ENCODE data around the gene U2SURP. TPM values are rescaled to one million over a fixed set of nuclear protein-coding genes. Genes with fewer than 3 reads are reported as not detected.

U2SURP gene
- total RNA-seq, 1 donor from 2014 or later, result 106 TPM

GRCh38 chr3:143063018-143063417 lies 61.6 kb downstream of the U2SURP start:
- Histone ChIP-seq H4K20me1 (ENCODE audit: insufficient read depth, low read length) (no peaks in the 10 kb centered on the region), H3K27ac (ENCODE audit: low read depth, low read length) (no peak overlapping the region), H3K4me2 (ENCODE audit: low read length) (no peak overlapping the region), H3K9ac (ENCODE audit: low read length) (no peak overlapping the region), H3K4me1 (ENCODE audit: insufficient read depth, low read length) (no peaks in the 10 kb centered on the region), H3K36me3 (ENCODE audit: insufficient read depth, low read length) (no peaks in the 10 kb centered on the region), H2AFZ (ENCODE audit: low read depth, low read length) (no peak overlapping the region), H3K9me3 (ENCODE audit: insufficient read depth, low read depth, low read length) (no peaks in the 10 kb centered on the region), H3K79me2 (ENCODE audit: insufficient read depth, low read length) (no peaks in the 10 kb centered on the region), H3K4me3 (ENCODE audit: insufficient read depth, low read depth, low read length) (no peak overlapping the region), H3K27me3 (ENCODE audit: insufficient read depth, low read length) (no peaks in the 10 kb centered on the region)
- H3K27me3 Mint-ChIP-seq (ENCODE audit: low read depth, unreplicated experiment), result no peaks in the 10 kb centered on the region
- peaks cover 2% of the 10 kb centered on the region for H3K4me1 Mint-ChIP-seq (ENCODE audit: low read depth, unreplicated experiment)
- H3K27ac Mint-ChIP-seq (ENCODE audit: unreplicated experiment), result no peak overlapping the region
- no peaks in the 10 kb centered on the region for H3K36me3 Mint-ChIP-seq (ENCODE audit: low read depth, unreplicated experiment)
- TF ChIP-seq EZH2 (IDR thresholded peaks at IDR 0.05; ENCODE audit: insufficient read depth, low read length) (no peak), CTCF (IDR thresholded peaks at IDR 0.05; ENCODE audit: insufficient read depth, low read depth, low read length) (no peak)
- H3K9me3 Mint-ChIP-seq (ENCODE audit: unreplicated experiment), result no peaks in the 10 kb centered on the region
- FAIRE-seq (no peak), DNase-seq (ENCODE audit: low read depth) (no peak)
- H3K4me3 Mint-ChIP-seq (ENCODE audit: unreplicated experiment), result no peak overlapping the region

- Mint-ChIP-seq H3K9me3 (ENCODE audit: unreplicated experiment) (no peaks in the 10 kb centered on the region), H3K27ac (ENCODE audit: unreplicated experiment) (no peak overlapping the region), H3K27me3 (ENCODE audit: low read depth, unreplicated experiment) (no peaks in the 10 kb centered on the region), H3K4me3 (ENCODE audit: unreplicated experiment) (no peak overlapping the region), H3K4me1 (ENCODE audit: low read depth, unreplicated experiment) (peaks cover 2% of the 10 kb centered on the region), H3K36me3 (ENCODE audit: low read depth, unreplicated experiment) (no peaks in the 10 kb centered on the region)
- Histone ChIP-seq H3K27me3 (ENCODE audit: insufficient read depth, low read length) (no peaks in the 10 kb centered on the region), H3K79me2 (ENCODE audit: insufficient read depth, low read length) (no peaks in the 10 kb centered on the region), H4K20me1 (ENCODE audit: insufficient read depth, low read length) (no peaks in the 10 kb centered on the region), H3K27ac (ENCODE audit: low read depth, low read length) (no peak overlapping the region), H3K9ac (ENCODE audit: low read length) (no peak overlapping the region), H2AFZ (ENCODE audit: low read depth, low read length) (no peak overlapping the region), H3K9me3 (ENCODE audit: insufficient read depth, low read depth, low read length) (no peaks in the 10 kb centered on the region), H3K4me3 (ENCODE audit: insufficient read depth, low read depth, low read length) (no peak overlapping the region), H3K4me1 (ENCODE audit: insufficient read depth, low read length) (no peaks in the 10 kb centered on the region), H3K36me3 (ENCODE audit: insufficient read depth, low read length) (no peaks in the 10 kb centered on the region), H3K4me2 (ENCODE audit: low read length) (no peak overlapping the region)
- FAIRE-seq (no peak), DNase-seq (ENCODE audit: low read depth) (no peak)
- TF ChIP-seq EZH2 (IDR thresholded peaks at IDR 0.05; ENCODE audit: insufficient read depth, low read length), result no peak
- TF ChIP-seq CTCF (IDR thresholded peaks at IDR 0.05; ENCODE audit: insufficient read depth, low read depth, low read length), result no peak
Measured at GRCh38 chr3:143064777-143065176, 63.4 kb downstream of the U2SURP start.

GRCh38 chr3:143065364-143065763 lies 64.0 kb downstream of the U2SURP start:
- Histone ChIP-seq H3K4me1 (ENCODE audit: insufficient read depth, low read length) (no peaks in the 10 kb centered on the region), H3K79me2 (ENCODE audit: insufficient read depth, low read length) (no peaks in the 10 kb centered on the region), H3K4me2 (ENCODE audit: low read length) (no peak overlapping the region), H3K9ac (ENCODE audit: low read length) (no peak overlapping the region), H2AFZ (ENCODE audit: low read depth, low read length) (no peak overlapping the region), H3K4me3 (ENCODE audit: insufficient read depth, low read depth, low read length) (no peak overlapping the region), H3K27ac (ENCODE audit: low read depth, low read length) (no peak overlapping the region), H3K36me3 (ENCODE audit: insufficient read depth, low read length) (no peaks in the 10 kb centered on the region), H3K27me3 (ENCODE audit: insufficient read depth, low read length) (no peaks in the 10 kb centered on the region), H4K20me1 (ENCODE audit: insufficient read depth, low read length) (no peaks in the 10 kb centered on the region), H3K9me3 (ENCODE audit: insufficient read depth, low read depth, low read length) (no peaks in the 10 kb centered on the region)
- FAIRE-seq (no peak), DNase-seq (ENCODE audit: low read depth) (no peak)
- Mint-ChIP-seq H3K36me3 (ENCODE audit: low read depth, unreplicated experiment) (no peaks in the 10 kb centered on the region), H3K4me3 (ENCODE audit: unreplicated experiment) (no peak overlapping the region), H3K9me3 (ENCODE audit: unreplicated experiment) (no peaks in the 10 kb centered on the region), H3K27me3 (ENCODE audit: low read depth, unreplicated experiment) (no peaks in the 10 kb centered on the region), H3K4me1 (ENCODE audit: low read depth, unreplicated experiment) (peaks cover 2% of the 10 kb centered on the region), H3K27ac (ENCODE audit: unreplicated experiment) (no peak overlapping the region)
- TF ChIP-seq CTCF (IDR thresholded peaks at IDR 0.05; ENCODE audit: insufficient read depth, low read depth, low read length) (no peak), EZH2 (IDR thresholded peaks at IDR 0.05; ENCODE audit: insufficient read depth, low read length) (no peak)

Data from astrocyte (in vitro differentiated cells and primary cell).